PFSK-1 (cell line): Measurements from ENCODE around the gene CLTA.

ENCODE experiments used
- FOXP2 ChIP-seq: optimal IDR thresholded peaks from 2 replicates; pipeline ENCODE3; 2011; ENCODE audit warnings: borderline replicate concordance, control low read depth, inconsistent platforms; ENCODE audit not compliant: insufficient read depth; ENCODE audit errors: extremely low read length, extremely low read depth
- POLR2AphosphoS5 ChIP-seq: IDR thresholded peaks from 2 replicates; pipeline ENCODE4 v1.6.1; 2012; ENCODE audit warnings: low read depth, mild to moderate bottlenecking, control low read depth, low read length, moderate library complexity
- TAF1 ChIP-seq: IDR thresholded peaks from 2 replicates; pipeline ENCODE4 v1.6.1; 2012; ENCODE audit warnings: low read length, control low read depth, borderline replicate concordance; ENCODE audit not compliant: insufficient read depth
- TF ChIP-seq, protein P1 (sequence below), 2 experiments: IDR thresholded peaks; 2 replicates each; pipeline versions ENCODE4 v1.6.1 to v1.8.0; 2011 to 2012; ENCODE audit warnings: low read depth in 2 of 2, low read length in 2 of 2, control low read depth in 1 of 2, inconsistent platforms in 1 of 2, mild to moderate bottlenecking in 1 of 2, moderate library complexity in 1 of 2; ENCODE audit not compliant: insufficient read depth in 1 of 2

DNA sequence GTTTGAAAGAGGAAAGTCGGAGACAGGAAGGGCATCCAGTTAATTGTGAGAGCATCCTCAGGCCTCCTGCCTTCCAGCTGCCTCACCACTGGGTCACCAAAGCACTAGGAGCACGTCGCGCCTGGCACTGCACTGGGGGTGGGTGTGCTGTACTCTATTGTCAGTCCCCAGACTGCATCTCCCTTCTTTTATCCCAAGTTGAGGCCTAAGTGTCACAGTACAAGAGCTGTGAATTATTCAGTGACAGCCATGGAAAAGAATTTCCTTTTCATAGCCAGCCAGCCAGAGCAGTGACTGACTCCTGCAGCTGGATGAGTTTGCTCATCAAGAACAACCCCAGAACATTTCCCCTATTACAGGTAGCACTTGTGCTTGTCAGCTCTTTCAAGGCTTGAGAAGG is 16.3 kb downstream of the CLTA start:
- TF ChIP-seq, protein P1, sequence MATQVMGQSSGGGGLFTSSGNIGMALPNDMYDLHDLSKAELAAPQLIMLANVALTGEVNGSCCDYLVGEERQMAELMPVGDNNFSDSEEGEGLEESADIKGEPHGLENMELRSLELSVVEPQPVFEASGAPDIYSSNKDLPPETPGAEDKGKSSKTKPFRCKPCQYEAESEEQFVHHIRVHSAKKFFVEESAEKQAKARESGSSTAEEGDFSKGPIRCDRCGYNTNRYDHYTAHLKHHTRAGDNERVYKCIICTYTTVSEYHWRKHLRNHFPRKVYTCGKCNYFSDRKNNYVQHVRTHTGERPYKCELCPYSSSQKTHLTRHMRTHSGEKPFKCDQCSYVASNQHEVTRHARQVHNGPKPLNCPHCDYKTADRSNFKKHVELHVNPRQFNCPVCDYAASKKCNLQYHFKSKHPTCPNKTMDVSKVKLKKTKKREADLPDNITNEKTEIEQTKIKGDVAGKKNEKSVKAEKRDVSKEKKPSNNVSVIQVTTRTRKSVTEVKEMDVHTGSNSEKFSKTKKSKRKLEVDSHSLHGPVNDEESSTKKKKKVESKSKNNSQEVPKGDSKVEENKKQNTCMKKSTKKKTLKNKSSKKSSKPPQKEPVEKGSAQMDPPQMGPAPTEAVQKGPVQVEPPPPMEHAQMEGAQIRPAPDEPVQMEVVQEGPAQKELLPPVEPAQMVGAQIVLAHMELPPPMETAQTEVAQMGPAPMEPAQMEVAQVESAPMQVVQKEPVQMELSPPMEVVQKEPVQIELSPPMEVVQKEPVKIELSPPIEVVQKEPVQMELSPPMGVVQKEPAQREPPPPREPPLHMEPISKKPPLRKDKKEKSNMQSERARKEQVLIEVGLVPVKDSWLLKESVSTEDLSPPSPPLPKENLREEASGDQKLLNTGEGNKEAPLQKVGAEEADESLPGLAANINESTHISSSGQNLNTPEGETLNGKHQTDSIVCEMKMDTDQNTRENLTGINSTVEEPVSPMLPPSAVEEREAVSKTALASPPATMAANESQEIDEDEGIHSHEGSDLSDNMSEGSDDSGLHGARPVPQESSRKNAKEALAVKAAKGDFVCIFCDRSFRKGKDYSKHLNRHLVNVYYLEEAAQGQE (IDR thresholded peaks at IDR 0.05; ENCODE audit: insufficient read depth in 1 of 2, low read depth in 2 of 2, low read length in 2 of 2), result no peak
- TF ChIP-seq POLR2AphosphoS5, result no peak
- TF ChIP-seq TAF1, result no peak
- no peak for TF ChIP-seq FOXP2
